Activated CD4-positive, CD25-positive, alpha-beta regulatory T cell treated with anti-CD3 and anti-CD28 coated beads, Interleukin-2, amount 50 U/mL, for 16 hours (primary cell): Measurements from ENCODE around the gene RHOT2.
"Not testable (repeated sequence)": the region's sequence is repeated elsewhere in the genome, so short reads cannot be mapped to it uniquely, and the experiment has no call there.

Experiments
- DNase-seq: peaks from one replicate; pipeline ENCODE4 v3.0.0-alpha.2; 2020; ENCODE audit warnings: low read depth, low spot score

RHOT2 gene

DNA sequence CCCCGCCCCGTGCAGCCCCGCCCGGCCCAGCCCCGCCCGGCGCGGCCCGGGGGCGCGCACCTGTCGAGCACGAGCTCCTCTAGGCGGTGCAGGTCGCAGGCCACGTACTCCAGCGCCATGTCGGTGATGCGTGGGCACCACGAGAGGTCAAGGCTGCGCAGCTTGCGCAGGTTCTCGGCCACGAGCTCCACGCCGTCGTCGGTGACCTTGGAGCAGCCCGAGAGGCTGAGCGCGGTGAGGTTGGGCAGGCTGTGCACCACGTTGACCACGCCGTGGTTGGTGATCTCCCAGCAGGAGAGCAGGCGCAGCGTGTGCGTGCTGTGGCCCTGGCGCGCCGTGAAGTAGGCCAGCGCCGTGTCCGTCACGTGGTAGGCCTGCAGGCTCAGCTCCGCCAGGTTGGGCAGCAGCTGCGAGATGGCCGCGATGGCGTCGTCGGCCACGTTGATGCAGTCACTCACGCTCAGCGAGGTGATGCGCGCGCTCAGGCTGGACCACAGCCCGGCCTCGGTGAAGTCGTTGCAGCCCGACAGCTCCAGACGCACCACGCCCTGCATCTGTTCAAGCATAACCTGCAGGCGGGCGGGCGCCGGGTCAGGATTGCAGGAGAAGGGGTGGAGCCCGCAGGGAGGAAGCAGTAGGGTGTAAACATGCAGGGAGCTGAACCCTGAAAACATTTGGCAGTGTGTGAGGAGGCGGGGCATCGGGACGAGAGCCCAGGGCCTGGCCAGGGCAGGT lies 27.6 kb downstream of the RHOT2 start:
- peak; percentile 40 for DNase-seq

DNA sequence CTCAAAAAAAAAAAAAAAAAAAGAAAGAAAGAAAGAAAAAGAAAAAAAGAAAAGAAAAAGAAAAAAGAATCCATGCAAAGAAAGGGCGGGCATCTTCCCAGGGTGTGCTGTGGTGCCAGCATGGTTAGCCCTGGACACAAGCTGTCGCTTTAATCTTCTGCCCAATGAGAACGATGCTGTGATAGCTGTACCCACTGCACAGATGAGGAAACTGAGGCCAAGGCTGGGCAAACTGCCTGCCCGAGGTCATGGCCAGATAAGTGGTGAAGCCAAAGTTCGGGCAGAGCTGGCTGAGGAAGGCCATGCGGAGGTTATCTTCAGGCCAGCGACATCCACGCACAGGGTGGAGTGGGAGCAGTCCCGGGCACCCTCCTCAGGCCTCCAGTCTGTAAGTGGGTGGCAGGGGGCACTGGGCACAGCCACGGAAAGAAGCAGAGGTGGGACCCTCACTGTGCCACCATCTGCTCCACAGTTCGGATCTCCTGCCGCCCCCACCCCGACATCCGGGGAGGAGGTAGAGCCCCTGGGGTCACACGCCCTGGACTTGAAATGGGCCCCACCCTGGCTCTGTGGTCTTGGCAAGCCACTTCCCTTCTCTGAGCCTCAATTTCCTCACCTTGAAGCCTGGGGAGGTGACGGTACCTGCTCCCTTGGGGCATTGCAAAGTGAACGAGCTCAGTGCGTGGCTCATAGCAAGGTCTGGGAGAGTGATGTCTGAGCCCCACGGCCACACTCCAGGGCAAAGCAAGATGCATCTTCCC lies 31.2 kb downstream of the RHOT2 start:
- no peak for DNase-seq

DNA sequence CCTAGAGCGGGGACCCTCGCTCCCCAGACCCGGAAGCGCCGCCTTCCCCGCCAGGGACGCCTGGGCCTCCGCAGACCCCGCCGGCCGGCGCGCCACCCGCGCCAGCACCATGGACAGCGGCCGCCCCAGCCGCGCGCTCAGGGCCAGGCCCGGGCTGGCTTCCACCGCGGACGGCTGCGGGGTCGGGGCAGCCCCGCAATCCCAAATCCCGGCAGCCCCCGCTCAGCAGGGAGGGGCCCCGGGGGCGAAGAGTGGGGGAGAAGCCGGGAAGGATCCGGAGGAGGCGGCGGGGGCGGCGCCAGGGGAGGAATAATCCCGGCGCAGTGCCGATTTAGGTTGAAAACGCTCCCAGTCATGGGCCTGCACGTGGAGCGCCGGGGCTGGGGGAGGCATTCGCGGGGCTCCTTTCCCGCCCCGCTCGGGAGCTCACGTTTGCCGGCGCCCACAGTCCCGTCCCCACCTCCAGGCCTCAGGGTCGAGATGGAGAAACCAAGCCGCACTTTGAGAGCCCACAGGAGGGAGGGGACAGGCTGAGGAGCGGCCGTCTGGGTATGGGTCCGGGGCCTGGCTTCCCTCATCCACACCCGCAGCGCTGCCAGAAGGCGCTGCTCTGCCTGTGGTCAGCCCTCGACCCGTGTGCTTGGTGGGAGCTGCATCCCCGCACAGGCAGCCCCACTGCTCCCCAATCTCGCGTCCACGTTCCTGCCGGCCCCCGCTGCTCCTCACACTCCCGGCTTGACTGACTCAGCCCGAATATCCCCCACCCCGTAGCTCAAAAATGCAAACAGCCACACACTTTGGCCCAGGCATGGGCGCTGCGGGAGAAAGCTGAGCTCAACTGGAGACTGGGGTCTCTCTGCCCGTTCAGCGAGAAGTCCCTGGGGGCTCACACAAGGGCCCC lies 33.0 kb downstream of the RHOT2 start:
- no peak for DNase-seq

GRCh38 chr16:702341-702740 lies 34.4 kb downstream of the RHOT2 start:
- DNase-seq, result no peak

DNA sequence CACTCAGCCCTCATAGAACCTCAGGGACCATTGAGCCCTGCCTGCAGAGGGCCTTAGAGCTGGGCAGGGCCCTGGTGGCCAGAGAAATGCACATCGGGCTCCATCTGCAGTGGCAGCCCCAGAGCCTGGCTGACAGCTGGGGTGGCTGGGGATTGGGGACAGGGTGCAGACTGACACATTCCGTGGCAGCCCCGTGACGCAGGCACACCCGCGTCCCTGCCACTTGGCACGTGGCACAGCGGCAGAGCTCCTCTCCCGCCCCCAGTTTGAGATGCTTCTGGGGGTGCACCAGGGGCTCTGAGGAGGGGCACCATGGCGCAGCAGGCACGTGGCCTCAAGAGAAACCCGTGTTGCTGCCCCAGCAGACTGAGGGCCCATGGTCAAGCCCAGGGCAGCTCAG lies 35.5 kb downstream of the RHOT2 start:
- DNase-seq, result no peak

DNA sequence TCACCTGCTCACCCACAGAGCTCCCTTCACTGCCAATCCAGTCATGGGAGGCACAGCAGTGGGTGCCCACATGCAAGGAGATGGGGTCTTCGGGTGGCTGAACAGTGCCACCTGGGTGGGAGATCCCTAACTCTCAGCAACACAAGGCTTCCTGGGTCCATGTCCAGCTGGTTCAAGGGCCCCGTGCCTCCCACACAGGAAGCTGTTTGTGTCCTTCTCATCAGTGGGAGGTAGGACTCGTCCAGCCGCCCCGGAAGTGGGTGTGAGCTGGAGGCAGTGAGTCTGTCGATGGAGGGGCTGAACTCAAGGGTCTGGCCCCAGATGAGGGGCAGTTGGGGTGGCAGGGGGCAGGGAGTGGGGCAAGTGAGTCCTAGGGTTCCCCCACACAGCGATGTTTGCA lies 36.1 kb downstream of the RHOT2 start:
- no peak for DNase-seq

GRCh38 chr16:704552-705380 lies 36.8 kb downstream of the RHOT2 start:
- no peak for DNase-seq

DNA sequence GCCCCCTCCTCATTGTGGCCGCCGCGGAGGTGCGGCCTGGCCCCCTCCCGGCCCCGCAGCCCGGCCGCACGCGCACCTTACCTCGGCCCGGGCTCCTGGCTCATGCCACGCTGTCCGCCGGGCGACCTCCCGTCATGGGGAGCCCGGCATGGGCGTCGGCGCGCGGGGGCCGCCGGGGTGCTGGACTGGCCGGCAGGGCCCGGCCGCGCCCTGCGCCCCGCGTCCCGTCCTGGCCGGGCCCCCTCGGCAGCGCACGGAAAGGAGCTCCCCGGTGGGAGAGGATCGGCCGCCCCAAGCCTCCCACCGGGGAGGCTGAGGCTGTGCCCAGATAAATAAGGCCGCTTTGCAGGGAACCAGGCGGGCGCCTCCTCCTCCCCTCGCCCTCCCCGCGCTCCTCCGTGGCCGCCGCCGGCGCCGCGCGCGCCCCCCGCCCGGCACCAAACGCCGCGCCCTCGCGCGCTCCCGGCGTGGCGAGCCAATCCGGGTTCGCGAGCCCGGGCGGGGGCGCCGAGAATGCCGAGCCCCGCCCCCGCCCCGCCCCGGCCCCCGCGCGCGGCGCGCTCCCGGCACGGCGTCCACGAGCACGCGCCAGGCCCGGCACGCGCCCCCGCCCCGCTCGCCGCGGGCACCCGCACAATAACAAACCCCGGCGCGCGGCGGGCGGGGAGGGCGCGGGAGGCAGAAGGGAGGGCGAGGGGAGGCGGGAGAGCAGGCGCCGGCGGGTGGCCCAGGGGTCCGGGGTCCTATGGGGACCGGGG lies 37.7 kb downstream of the RHOT2 start, which contains the start of gene FBXL16:
Gene FBXL16, minus strand, starts transcription at position 371 of the 758 bp plus-strand sequence. CDS start 8,396 bp downstream, outside the sequence.
- DNase-seq, result no peak

- no peak for DNase-seq
Observed at GRCh38 chr16:706189-707061, 38.5 kb downstream of the RHOT2 start.

DNA sequence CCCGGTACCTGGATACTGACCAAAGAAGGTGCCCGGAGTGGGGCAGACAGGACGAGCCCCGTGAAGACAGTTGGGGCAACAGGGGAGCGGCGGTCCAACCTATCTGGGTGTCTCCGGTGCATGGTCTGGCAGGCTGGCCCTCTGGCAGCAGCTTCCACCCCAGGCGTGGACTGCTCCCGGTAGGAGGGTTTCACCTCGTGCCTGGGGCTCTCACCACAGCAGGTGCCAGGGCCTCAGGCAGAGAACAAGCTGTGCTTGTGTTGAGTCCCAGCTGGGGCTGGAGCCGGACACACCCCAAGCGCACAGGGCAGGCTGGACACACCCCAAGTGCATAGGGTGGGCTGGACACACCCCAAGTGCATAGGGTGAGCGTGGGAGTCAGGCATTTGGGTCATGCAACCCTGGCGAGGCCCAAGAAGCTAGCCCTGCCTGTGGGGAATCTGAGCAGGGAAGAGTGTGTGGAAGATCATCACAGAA lies 39.2 kb downstream of the RHOT2 start:
- no peak for DNase-seq

GRCh38 chr16:708019-708418 lies 40.1 kb downstream of the RHOT2 start:
- no peak for DNase-seq

GRCh38 chr16:708959-709358 lies 41.0 kb downstream of the RHOT2 start:
- DNase-seq, result no peak

- no peak for DNase-seq
Observed at GRCh38 chr16:709566-710499, 41.9 kb downstream of the RHOT2 start.

DNA sequence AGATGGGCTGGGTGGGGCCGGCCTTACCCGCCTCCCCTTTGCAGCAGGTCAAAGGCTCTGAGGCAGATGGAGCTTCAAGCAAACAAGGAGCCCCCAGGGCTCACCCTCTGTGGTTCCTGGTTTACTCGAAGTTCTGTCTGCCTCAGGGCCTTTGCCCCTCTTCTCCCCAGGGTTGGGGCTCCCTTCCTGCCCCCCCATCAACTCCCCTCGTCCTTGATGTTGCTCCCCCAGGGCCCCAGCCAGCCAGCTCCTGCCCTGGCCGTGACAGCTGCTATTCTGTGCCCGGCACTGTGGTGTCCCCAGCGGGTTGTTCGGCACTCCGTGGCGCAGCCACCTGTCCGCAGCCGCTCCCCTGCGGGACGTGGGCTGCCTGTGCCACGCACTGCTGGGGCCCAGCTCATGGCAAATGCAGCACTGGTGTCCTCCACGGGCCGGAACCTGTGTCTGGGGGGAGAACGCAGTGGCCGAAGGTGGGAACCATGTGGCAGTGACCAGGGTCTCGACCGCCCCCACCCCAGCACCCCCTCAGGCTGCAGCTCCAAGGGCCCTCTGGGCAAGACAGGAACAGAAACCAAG lies 42.7 kb downstream of the RHOT2 start:
- no peak for DNase-seq

DNA sequence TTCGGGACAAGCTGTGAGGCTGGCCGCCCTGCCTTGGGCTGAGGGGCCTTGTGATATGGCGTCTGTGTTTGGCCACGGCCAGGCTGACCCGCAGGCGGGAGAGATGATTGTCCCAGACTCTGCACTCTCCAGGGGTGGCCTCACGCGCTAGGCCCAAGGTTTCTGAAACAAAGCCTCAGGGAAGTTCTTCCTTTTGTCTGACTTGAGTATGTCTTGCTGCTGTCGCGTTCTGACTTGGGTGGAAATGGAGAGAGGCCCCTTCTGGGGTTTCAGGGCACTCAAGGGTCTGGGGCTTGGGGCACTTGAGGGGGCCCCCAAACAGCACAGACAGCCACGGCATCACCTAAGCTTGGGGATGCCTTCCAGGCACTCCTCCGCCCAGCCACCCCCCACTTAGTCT lies 43.2 kb downstream of the RHOT2 start:
- DNase-seq, result no peak

GRCh38 chr16:711548-712320 lies 43.8 kb downstream of the RHOT2 start:
- no peak for DNase-seq

- DNase-seq, result not testable (repeated sequence)
Observed at GRCh38 chr16:712740-713250, 44.9 kb downstream of the RHOT2 start.
